HG02943 (cell line): ENCODE measurements around the gene ELFN1.
"Not testable (repeated sequence)": the region's sequence is repeated elsewhere in the genome, so short reads cannot be mapped to it uniquely, and the experiment has no call there.

Experiments used
- ATAC-seq: cut with Tn5 transposase; IDR thresholded peaks from one replicate; pipeline ENCODE4 v1.9.1; 2021; ENCODE audit warnings: mild to moderate bottlenecking, low read depth, moderate library complexity; ENCODE audit not compliant: unreplicated experiment

Gene ELFN1

DNA sequence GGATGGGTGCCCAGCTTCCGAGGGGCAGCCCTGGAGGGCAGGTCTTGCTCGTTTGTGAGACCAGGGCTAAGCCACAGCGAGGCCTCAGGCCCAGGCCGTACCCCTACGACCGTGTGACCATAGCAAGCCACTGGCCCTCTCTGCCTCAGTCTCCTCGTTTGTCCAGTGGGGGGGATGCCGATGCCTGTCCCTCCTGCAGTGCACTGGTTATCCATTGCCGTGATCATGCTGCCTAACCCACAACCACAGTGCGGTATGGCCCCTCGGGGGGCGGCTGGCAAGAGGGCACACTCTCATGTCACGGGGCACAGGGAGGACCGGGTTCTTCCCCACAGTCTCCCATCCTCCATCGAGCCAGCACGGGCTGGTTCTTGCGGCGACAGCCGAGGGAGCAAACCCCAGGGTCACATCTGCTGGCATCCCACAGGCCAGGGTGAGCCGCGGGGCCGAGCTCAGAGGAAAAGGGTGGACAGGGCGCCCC, 80.5 kb downstream of the ELFN1 start:
- no peak for ATAC-seq

DNA sequence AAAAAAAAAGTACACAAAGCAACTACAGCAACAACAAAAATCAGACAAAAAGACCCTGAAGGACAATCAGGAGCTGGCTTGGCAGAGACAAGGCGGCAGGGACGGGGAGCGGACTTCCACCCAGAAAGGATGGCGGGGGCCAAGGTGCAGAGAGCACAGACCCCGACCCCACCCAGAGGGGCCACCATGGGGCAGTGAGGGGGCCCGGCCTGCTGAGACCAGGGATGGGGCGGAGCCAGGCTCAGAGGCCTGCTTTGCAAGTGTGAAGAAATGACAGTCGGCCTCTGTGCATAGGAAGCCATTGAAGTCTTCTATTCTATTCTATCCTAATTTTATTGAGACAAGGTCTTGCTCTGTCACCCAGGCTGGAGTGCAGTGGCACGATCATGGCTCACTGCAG, 82.0 kb downstream of the ELFN1 start:
- no peak for ATAC-seq

DNA sequence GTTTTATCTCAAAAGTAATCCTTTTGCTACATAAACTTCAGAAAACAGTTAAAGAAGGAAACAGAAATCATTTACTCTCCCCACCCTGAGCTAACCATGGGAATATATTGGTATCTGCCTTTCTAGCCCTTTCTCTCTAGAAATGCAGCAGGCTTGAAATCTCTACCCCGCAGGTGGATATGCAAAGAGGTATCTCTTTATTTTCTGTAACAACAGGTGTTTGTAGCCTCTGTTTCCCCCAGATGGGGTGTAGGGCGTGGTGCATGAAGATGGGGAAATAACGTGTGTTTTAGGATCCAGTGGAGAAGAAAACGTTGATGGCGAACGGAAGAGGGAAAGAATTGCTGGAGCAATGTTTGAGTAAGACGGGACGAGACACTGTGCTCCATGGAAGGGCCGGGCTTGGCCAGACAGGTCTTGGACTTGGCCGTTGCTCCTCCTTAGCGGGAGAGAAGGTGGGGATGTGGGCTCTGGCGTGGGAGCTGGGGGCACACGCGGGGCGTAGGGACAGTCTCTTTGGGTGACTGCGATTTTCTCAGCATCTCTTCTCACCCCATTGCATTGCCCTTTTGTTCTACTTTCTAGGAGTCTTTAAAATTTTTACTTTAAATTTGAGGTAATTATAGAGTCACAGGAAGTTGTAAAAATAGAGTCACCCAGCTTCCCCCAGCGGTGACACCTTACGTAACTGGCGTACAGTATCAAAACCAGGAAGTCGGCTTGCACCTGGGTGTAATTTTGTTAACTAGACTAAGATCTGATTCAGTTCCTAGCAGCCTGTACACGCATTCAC, 82.9 kb downstream of the ELFN1 start:
- ATAC-seq, result no peak

DNA sequence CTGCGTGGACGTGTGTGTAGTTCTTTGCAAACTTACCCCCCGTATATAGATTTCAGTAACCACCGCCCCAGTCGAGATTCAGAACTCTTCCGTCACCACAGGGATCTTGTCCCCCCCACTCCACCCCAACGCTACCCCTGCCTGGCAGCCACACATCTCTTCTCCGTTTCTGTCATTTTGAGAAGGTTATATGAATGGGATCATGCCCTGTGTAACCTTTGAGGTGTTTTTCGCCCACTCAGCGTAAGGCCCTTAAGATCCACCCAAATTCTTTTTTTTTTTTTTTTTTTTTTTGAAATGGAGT, 83.4 kb downstream of the ELFN1 start:
- ATAC-seq, result no peak

DNA sequence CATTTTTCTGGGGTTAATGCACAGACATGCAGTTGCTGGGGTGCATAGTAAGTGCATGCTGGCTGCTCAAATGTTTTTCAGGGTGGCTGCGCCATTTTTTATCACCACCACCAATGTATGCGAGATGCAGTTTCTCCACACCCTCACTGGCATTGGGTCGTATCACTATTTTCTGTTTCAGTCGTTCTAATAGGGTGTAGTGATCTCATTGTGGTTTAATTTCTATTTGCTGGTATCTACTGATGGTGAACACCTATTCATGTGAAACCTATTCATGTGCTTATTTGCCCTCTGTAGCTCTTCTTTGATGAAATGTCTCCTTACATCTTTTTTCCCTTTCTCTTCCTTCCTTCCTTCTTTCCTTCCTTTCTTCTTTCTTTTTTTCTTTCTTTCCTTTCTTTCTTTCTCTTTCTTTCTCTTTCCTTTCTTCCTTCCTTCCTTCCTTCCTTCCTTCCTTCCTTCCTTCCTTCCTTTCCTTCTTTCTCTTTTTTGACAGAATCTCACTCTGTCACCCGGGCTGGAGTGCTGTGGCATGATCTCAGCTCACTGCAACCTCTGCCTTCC, 84.3 kb downstream of the ELFN1 start:
- ATAC-seq, result no peak

DNA sequence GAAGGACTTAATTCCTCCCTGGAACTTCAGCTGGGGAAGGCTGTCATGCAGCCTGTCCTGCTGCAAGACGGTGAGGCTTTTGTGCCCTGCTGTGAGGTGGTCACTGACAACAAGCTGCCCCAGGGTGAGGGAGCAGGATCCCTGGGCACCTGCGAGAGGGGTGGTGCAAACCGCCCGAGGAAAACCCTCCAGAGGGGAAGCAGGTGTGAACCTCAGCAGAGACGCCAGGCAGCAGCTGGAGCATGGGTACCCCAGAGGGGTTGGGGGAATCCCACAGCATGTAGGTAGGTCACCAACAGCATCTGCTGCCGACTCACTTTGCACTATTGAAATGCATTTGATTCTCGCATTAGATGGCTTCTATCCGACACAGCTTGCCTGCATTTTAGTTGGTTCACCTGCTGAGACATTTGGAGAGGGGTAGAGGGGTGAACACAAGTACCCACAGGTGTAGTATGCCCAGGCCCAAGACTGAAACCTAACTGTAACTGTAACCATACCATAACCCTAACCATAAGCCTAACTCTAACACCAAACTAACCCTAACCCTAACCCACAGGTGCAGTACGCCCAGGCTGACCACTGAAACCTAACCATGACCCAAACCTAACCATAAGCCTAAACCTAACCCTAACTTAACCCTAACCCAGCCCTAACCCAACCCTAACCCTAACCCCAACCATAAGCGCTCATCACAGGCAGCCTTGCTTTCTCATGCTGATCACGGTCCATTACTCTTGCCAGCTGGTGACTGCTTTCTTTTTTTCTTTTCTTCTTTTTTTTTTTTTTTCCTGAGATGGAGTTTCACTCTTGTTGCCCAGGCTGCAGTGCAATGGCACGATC, 85.9 kb downstream of the ELFN1 start:
- ATAC-seq, result no peak

DNA sequence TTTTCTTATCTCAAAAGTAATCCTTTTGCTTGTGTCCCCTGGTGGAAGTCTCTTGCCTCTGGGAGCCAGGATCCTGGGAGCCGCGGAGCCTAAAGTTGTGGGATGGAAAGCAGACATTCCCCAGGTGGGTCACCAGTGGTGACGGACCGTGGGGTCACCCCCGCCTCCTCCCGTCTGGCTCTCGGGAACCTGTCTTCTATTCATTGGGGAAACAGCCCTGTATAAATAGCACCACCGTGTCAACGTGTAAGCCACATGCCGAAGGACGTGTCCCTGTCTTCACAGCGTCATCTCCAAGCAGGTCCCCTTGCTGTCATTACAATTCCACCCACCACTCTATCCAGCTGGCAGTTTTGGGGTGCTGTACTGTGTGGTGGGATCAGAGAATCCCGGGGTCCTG, 87.5 kb downstream of the ELFN1 start:
- ATAC-seq, result no peak

DNA sequence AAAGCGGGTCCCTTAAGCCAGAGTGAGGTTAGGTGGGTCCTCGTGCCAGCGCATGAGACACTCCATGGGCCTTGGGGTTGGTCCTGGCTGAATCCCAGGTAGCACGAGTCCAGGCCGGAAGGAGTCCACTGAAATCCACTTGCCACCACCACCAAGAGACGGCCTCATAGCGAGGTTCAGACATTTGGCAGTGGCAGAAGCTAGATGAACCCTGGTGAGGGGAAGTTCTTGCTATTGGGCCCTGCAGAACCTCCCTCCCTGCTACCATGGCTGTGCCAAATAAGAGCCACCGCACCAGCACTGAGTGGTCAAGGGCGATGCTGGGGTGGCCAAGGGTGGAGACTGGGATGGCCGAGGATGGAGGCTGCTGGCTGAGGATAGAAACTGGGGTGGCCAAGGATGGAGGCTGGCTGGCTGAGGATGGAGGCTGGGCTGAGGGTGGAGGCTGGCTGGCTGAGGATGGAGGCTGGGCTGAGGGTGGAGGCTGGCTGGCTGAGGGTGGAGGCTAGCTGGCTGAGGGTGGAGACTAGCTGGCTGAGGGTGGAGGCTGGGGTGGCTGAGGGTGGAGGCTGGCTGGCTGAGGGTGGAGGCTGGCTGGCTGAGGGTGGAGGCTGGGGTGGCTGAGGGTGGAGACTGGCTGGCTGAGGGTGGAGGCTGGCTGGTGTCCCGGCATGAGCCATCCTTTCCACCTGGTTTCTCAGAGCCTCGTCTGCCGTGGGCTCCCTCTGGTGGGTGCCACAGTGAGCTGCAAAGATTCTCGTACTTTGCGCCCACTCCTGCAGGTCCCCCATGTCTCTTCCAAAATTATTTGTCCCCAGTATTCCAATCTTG, 88.2 kb downstream of the ELFN1 start:
- ATAC-seq, result no peak

DNA sequence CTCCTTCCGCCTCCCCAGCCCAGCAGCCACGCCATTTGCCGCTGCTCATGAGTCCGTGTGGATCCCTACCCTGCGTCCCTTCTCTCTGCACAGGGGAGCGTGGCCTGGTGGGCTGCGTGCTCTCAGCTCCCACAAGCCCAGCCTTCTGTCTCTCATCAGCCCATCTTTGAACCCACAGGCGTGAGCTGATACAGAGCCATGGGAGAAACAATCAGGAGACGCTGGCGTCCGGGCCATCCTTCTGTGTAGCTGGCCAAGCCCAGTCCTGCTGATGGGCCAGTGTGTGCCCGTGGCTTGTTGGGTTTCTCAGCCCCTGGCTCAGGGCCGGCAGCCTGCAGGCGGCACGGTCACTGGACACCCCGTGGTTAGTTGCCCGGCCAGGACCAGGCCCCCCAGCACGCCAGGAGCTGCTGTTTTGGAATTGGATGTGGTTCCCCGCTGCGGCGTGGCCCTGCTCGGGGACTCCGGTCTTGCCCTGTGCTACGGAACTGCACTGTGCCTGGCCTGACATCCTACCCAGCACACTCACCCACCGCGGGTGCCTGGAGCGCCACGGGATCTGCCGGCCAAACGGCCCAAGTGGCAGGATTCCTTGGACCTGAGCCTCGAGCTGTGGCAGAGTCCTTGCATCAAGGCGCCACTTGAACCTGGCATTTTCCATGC, 88.9 kb downstream of the ELFN1 start:
- ATAC-seq, result no peak

DNA sequence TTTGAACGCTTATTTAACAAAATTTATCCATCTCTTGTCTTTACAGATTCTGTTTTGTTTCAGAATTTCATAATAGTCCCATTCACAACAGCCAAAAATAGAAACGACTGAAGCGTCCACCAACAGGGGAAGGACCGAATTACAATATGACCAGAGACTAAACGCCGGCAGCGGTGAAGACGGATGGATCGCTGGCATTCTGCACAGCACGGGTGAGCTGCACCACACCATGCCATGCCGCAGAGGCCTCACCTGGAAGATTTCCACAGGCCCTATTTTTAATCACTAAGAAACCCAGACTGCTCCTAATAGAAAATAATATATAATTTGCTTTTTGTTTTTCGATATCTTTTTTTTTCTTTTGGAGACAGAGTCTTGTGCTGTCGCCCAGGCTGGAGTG, 91.0 kb downstream of the ELFN1 start:
- no peak for ATAC-seq

DNA sequence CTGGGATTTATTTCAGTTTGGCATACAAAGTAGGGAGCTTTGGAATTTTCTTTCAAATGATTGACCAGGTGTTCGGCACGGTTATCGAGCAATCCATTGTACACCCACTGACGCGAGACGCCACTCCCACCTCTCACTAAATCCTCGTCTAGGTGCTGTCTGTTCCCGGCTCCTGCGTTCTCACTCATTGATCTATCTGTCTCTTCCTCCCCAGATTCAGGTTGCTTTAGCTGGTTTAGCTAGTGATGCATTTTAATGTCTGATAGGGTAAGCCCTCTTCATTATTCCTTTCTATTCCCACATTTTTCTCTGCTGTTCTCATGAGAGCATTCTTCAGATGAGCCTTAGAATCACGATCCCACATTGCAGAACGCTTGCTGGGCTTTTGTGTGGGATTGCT, 91.7 kb downstream of the ELFN1 start:
- ATAC-seq, result no peak

DNA sequence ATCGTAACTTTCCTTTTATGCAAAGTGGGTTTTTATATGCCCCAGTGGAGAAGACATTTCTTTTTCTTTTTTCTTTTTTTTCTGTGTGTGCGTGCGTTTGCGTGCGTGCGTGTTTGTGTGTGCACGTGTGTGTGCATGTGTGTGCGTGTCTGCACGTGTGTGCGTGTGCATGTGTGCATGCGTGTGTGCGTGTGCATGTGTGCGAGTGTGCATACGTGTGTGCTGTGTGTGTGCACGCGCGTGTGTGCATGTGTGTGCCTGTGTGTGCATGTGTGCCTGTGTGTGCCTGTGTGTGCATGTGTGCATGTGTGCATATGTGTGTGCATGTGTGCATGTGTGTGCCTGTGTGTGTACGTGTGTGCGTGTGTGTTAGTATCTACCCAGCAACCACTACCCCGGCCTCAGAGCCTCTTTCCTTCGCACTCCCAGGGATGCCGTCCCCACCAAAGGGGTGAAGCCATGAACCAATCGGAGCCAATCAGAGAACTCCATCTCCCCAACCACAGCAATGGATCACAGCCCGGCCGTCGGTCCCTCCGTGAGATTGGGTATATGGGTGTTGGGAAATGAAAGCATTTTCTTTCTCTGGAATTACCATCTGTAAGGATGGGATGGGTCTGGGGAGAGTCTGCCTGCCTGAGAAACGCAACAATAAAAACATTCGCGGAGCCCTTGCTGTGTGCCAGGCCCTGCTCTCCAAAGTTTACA, 92.3 kb downstream of the ELFN1 start:
- no peak for ATAC-seq

DNA sequence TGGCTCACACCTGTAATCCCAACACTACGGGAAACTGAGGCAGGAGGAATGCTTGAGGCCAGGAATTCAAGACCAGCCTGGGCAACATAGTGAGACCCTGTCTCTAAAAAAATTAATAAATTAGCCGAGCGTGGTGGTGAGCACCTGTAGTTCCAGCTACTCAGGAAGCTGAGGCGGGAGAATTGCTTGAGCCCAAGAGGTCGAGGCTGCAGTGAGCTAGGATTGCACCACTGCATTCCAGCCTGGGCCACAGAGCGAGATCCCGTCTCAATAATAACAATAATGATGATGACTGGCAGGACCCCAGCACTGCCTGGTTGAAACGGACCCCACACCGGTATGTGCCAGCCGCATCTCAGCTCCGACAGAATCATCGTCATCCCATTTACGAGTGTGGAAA, 93.0 kb downstream of the ELFN1 start:
- no peak for ATAC-seq

DNA sequence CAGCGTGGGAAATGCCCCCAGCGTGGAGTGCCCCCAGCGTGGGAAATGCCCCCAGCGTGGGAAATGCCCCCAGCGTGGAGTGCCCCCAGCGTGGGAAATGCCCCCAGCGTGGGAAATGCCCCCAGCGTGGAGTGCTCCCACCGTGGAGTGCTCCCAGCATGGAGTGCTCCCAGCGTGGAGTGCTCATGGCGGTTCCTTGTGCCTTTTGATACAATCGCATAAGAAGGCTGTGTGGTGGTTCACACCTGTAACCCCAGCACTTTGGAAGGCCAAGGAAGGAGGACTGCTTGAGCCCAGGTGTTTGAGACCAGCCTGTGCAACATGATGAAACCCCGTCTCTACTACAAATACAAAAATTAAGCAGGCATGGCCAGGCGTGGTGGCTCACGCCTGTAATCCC, 93.8 kb downstream of the ELFN1 start:
- not testable (repeated sequence) for ATAC-seq

DNA sequence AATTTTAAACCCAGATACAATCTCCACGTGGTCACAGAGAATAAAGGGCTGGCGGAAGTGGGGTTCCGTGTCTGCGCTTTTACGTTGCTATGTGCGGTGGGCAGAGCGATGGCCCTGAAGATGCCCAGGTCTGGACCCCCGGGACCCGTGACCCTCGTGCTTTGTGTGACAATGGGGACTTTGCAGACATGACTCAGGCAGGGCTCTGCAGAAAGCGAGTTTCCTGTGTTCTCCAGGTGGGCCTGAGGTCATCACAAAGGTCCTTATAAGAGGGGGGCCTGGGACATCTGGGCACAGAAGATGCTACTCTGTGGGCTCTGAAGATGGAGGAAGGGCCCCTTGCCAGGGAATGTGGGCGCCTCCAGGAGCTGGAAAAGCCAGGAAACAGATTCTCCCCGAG, 95.3 kb downstream of the ELFN1 start:
- ATAC-seq, result no peak

DNA sequence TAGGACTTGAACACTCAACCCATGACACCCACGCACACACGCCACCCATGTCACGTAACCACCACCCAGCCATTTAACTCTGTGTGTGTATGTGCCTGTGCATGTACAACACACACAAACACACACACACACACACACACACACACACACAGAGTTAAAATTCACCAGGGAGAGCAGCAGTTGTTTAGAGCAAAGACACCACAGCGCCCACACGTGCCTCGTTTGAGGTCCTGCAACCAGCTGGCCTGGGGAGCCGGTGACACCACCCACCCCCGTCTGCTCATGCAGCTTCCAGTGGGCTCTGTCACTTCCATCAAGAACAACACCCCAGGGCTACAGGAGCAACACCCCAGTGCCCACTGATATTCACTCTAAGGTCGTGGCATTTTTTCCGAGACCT, 97.4 kb downstream of the ELFN1 start:
- no peak for ATAC-seq

DNA sequence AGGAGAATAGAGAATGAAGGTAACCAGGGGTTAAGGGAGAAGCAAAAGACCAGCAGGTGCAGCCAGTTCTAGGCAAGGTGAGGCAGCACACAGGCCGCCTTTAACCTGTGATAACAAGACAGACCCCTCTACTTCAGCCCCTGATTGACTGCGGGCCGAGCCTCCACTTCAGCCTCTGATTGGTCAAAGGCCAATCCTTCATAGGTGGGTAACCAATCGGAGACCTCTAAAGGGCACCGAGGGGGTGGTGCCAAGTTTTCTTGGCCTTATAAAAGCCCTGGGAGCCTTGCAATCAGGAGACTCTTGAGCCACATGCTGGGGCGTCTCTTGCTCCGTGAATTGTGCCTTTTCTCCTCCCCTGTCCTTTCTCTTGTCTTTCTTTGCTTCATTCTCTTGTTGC, 98.8 kb downstream of the ELFN1 start:
- no peak for ATAC-seq

DNA sequence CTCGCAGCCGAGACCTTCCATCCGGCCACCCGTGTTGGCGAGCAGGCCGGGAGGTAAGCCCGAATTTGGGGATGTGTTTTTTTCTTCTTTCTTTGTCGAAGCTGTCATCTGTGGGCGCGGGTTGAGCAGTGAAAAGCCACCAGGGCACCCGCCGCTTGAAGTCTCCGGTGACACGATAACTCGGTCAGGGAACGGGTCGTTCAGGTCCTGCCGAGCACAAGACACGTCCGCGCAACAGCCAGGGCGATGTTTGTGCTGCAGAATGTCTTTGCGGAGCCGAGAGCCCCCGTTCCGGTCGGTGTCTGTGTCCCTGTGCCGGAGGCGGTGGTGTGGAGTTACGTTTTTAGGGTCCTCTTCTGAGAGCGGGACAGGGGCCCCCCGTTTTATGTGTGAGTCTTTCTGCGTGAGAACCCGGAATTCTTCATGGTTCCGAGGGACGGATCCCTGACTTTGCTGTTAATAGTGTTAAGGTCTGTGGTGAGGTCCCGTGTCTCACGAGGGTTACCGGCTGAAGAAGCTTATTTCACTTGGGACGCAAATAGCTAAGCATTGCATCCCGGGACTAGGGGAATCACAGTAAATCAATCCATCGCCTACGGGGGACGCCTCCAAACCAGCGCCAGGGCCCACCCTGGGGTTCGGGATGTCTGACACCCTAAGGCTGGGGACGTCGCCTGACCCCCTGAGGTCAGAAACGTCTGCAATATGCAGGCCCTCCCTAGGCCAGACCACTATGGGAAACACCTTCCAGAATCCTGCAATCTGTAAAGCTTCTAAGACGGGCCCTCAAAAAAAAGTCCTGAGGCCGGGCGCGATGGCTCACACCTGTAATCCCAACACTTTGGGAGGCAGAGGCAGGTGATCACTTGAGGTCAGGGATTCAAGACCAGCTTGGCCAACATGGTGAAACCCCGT, 99.5 kb downstream of the ELFN1 start:
- no peak for ATAC-seq

DNA sequence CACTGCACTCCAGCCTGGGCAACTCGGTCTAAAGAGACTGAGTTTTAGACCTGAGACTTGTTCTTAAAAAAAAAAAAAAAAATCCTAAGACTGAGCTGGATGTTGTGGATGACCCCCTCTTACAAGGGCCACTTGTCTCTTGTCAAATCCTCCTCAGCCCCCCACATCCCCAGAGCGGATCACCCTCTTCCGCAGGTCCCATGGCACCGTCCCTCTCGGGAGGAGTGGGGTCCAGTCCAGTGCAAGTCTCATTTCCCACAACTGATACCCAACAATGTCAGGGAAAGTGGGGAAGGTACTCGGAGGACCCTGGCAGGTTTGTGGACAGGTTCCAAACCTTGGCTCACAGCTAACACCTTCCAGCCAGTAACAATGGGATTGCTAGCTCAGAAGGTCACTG, 100.3 kb downstream of the ELFN1 start:
- ATAC-seq, result no peak
